ENCODE data around the gene TCEAL3. TPM values are rescaled to one million over a fixed set of nuclear protein-coding genes. Genes with fewer than 3 reads are reported as not detected.

TCEAL3 gene
- total and polyA plus RNA-seq, 10 of the 15 experiments (the other 5 are each of a cell fraction or from before 2014, with no cell fraction given) = 0.98 to 19.0 (median 11.7) TPM

DNA sequence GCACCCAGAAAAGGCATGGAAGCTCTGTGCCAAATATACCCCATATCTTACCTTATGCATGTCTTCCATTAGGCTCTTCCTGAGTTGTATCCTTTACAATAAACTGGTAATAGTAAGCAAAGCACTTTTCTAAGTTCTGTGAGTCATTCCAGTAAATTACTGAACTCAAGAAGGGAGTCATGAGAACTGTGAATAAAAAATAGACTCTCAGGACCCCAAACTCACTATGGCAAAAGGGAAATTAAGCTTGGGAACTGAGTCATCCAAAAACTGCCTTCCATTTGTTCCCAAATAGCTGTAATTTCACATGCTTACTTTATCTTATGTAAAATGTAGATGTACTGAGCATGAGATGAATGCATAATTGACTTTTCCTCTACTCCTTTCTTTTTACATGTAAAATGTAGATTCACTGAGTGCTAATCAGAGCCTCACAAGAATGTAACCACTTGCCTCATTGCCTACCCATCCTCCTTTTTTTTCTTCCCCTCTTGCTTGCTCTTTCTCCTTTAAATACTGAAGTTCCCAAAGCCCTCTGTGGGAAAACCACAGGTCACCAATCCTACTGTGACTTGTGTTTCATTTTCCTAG lies 8.1 kb downstream of the TCEAL3 start (continued):
- TF ChIP-seq, protein P1, sequence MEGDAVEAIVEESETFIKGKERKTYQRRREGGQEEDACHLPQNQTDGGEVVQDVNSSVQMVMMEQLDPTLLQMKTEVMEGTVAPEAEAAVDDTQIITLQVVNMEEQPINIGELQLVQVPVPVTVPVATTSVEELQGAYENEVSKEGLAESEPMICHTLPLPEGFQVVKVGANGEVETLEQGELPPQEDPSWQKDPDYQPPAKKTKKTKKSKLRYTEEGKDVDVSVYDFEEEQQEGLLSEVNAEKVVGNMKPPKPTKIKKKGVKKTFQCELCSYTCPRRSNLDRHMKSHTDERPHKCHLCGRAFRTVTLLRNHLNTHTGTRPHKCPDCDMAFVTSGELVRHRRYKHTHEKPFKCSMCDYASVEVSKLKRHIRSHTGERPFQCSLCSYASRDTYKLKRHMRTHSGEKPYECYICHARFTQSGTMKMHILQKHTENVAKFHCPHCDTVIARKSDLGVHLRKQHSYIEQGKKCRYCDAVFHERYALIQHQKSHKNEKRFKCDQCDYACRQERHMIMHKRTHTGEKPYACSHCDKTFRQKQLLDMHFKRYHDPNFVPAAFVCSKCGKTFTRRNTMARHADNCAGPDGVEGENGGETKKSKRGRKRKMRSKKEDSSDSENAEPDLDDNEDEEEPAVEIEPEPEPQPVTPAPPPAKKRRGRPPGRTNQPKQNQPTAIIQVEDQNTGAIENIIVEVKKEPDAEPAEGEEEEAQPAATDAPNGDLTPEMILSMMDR (IDR thresholded peaks at IDR 0.05 in 2 of 3, conservative IDR thresholded peaks at IDR 0.05 in 1 of 3; ENCODE audit: control insufficient read depth in 2 of 3, extremely low read depth in 1 of 3, insufficient read depth in 1 of 3, low read depth in 3 of 3, low read length in 3 of 3) = no peak
- TF ChIP-seq JUNB (IDR thresholded peaks at IDR 0.05) = no peak
- no peak for TF ChIP-seq IKZF2 (IDR thresholded peaks at IDR 0.05)
- TF ChIP-seq GATAD2B (conservative IDR thresholded peaks at IDR 0.05; ENCODE audit: low read depth) = no peak
- no peak for TF ChIP-seq KAT2A (conservative IDR thresholded peaks at IDR 0.05; ENCODE audit: control insufficient read depth, low read depth, low read length)

DNA sequence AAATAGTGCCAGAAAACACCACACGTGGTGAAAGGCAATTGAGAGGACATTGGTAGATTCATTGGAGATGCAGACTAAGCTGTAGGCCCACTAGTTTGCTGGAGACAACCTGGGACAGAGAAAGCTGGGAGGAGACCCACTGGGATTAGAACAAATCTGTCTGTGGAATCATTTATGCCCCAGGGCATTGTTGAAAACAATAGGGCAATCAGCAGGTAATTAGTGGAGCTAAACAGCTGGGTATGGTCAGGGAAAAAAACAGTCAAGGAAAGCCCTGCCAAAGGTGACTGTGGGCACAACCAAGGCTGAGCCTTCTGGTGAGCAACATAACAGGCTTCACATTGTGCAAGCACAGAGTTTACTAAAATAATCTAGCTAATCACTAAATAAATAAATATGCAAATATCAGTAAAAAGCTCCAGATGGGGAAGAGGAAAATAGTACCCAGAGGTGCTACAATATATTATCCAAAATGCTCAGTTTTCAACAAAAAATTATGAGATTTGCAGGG lies 9.0 kb downstream of the TCEAL3 start:
- no peaks in the 10 kb centered on the region for H3K4me1 ChIP-seq (ENCODE audit: control insufficient read depth, insufficient read depth, low read length)
- no peak overlapping the region for H2AFZ ChIP-seq (ENCODE audit: control insufficient read depth, low read depth, low read length)
- no peaks in the 10 kb centered on the region for H3K9me3 ChIP-seq (replicated peaks; ENCODE audit: control insufficient read depth, insufficient read depth, low read length)
- H3K9ac ChIP-seq (ENCODE audit: control insufficient read depth, insufficient read depth, low read length) = no peak overlapping the region
- POLR2A ChIA-PET = no interaction called here
- no peaks in the 10 kb centered on the region for H4K20me1 ChIP-seq (ENCODE audit: control insufficient read depth, insufficient read depth)
- TF ChIP-seq, protein P2, sequence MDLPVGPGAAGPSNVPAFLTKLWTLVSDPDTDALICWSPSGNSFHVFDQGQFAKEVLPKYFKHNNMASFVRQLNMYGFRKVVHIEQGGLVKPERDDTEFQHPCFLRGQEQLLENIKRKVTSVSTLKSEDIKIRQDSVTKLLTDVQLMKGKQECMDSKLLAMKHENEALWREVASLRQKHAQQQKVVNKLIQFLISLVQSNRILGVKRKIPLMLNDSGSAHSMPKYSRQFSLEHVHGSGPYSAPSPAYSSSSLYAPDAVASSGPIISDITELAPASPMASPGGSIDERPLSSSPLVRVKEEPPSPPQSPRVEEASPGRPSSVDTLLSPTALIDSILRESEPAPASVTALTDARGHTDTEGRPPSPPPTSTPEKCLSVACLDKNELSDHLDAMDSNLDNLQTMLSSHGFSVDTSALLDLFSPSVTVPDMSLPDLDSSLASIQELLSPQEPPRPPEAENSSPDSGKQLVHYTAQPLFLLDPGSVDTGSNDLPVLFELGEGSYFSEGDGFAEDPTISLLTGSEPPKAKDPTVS (IDR thresholded peaks at IDR 0.05; ENCODE audit: low read depth, low read length) = no peak
- TF ChIP-seq SIX5 (IDR thresholded peaks at IDR 0.05; ENCODE audit: low read depth, low read length, severe bottlenecking) = no peak
- no peak for TF ChIP-seq RFX5 (IDR thresholded peaks at IDR 0.05; ENCODE audit: low read depth, low read length)
- H3K27me3 ChIP-seq (replicated peaks in 1 of 2; ENCODE audit: control insufficient read depth in 2 of 2, insufficient read depth in 2 of 2, low read length in 1 of 2) = no peaks in the 10 kb centered on the region
- FAIRE-seq (no peak), ATAC-seq (no peak), DNase-seq (ENCODE audit: low read depth, low spot score) (no peak)
- in situ Hi-C loops (cut with MboI) (no loop called here), intact Hi-C loops (cut with micrococcal nuclease; ENCODE audit: unreplicated experiment) (no loop called here)
- H3K4me3 ChIP-seq = no peak overlapping the region
- H3K79me2 ChIP-seq (ENCODE audit: control insufficient read depth, insufficient read depth, low read length) = no peaks in the 10 kb centered on the region
- no TSS peak for BruUV-seq (replicated peaks)
- RAD21 ChIA-PET (ENCODE audit: unreplicated experiment) = no interaction called here
- SMC1A ChIA-PET (ENCODE audit: uncharacterized antibody, unreplicated experiment) = no interaction called here
- 48% methylated on average over 1 of the region's 1 CpG for WGBS (ENCODE audit: insufficient coverage, insufficient replicate concordance, low lambda C conversion rate, missing lambda C conversion rate)
- H3K36me3 ChIP-seq (ENCODE audit: control insufficient read depth in 2 of 2, insufficient read depth in 2 of 2, low read length in 1 of 2) = no peaks in the 10 kb centered on the region
- CTCF ChIA-PET = interaction anchor here (2.2 kb wide), 1 partner anchor 12 kb away, joined by 6 read pairs; no protein-coding TSS in a partner anchor
- no peak overlapping the region for H3K27ac ChIP-seq (ENCODE audit: control insufficient read depth, insufficient read depth)
- no peak overlapping the region for H3K4me2 ChIP-seq (ENCODE audit: control insufficient read depth, insufficient read depth)

Data from GM12878 (cell line).